ENCODE data around the gene OLFML1. TPM values are rescaled to one million over a fixed set of nuclear protein-coding genes. Genes with fewer than 3 reads are reported as not detected.

The OLFML1 gene
- total RNA-seq, 4 donors from 2014 or later: 1.2 to 5.3 (median 2.2) TPM

- no peaks in the 10 kb centered on the region for H3K27me3 ChIP-seq
- WGBS: 74% methylated on average over 3 of the region's 3 CpGs
- peaks cover 6% of the 10 kb centered on the region for H3K36me3 ChIP-seq
- no peak for DNase-seq (ENCODE audit: low spot score in 2 of 2)
- H3K4me1 ChIP-seq: peaks cover 6% of the 10 kb centered on the region
- H3K27ac ChIP-seq: no peak overlapping the region
- H3K4me3 ChIP-seq: no peak overlapping the region
- TF ChIP-seq CTCF (IDR thresholded peaks at IDR 0.05): no peak
- TF ChIP-seq POLR2AphosphoS5 (IDR thresholded peaks at IDR 0.05): no peak
- no peak for TF ChIP-seq EP300 (IDR thresholded peaks at IDR 0.05)
- no peak for TF ChIP-seq POLR2A (IDR thresholded peaks at IDR 0.05)
- H3K9me3 ChIP-seq: no peaks in the 10 kb centered on the region
Observed at GRCh38 chr11:7501251-7501650, 15.9 kb downstream of the OLFML1 start.

GRCh38 chr11:7501894-7502293, 16.6 kb downstream of the OLFML1 start:
- Histone ChIP-seq H3K9me3 (no peaks in the 10 kb centered on the region), H3K27ac (no peak overlapping the region), H3K36me3 (peaks cover 6% of the 10 kb centered on the region), H3K4me1 (peaks cover 6% of the 10 kb centered on the region), H3K4me3 (no peak overlapping the region), H3K27me3 (no peaks in the 10 kb centered on the region)
- TF ChIP-seq EP300 (IDR thresholded peaks at IDR 0.05) (no peak), POLR2AphosphoS5 (IDR thresholded peaks at IDR 0.05) (no peak), CTCF (IDR thresholded peaks at IDR 0.05) (no peak), POLR2A (IDR thresholded peaks at IDR 0.05) (no peak)
- WGBS: 89% methylated on average over 4 of the region's 4 CpGs
- DNase-seq (ENCODE audit: low spot score in 2 of 2): no peak

- H3K9me3 ChIP-seq: no peaks in the 10 kb centered on the region
- H3K27ac ChIP-seq: no peak overlapping the region
- WGBS: 92% methylated on average over 3 of the region's 3 CpGs
- H3K36me3 ChIP-seq: peaks cover 6% of the 10 kb centered on the region
- H3K27me3 ChIP-seq: no peaks in the 10 kb centered on the region
- no peak for DNase-seq (ENCODE audit: low spot score in 2 of 2)
- H3K4me3 ChIP-seq: no peak overlapping the region
- TF ChIP-seq POLR2AphosphoS5 (IDR thresholded peaks at IDR 0.05): no peak
- TF ChIP-seq CTCF (IDR thresholded peaks at IDR 0.05): no peak
- TF ChIP-seq POLR2A (IDR thresholded peaks at IDR 0.05): no peak
- no peak for TF ChIP-seq EP300 (IDR thresholded peaks at IDR 0.05)
- peaks cover 2% of the 10 kb centered on the region for H3K4me1 ChIP-seq
Observed at GRCh38 chr11:7506243-7506642, 20.9 kb downstream of the OLFML1 start.

- Histone ChIP-seq H3K36me3 (peaks cover 6% of the 10 kb centered on the region), H3K9me3 (no peaks in the 10 kb centered on the region), H3K4me1 (peaks cover 20% of the 10 kb centered on the region), H3K27me3 (no peaks in the 10 kb centered on the region), H3K4me3 (no peak overlapping the region), H3K27ac (no peak overlapping the region)
- no peak for TF ChIP-seq POLR2A (IDR thresholded peaks at IDR 0.05)
- no peak for TF ChIP-seq EP300 (IDR thresholded peaks at IDR 0.05)
- TF ChIP-seq POLR2AphosphoS5 (IDR thresholded peaks at IDR 0.05): no peak
- no peak for TF ChIP-seq CTCF (IDR thresholded peaks at IDR 0.05)
- 90% methylated on average over 3 of the region's 3 CpGs for WGBS
- no peak for DNase-seq (ENCODE audit: low spot score in 2 of 2)
Observed at GRCh38 chr11:7508087-7508486, 22.8 kb downstream of the OLFML1 start.

- Histone ChIP-seq H3K9me3 (no peaks in the 10 kb centered on the region), H3K27me3 (no peaks in the 10 kb centered on the region), H3K36me3 (peaks cover 6% of the 10 kb centered on the region), H3K27ac (no peak overlapping the region), H3K4me1 (peaks cover 30% of the 10 kb centered on the region), H3K4me3 (no peak overlapping the region)
- no peak for DNase-seq (ENCODE audit: low spot score in 2 of 2)
- TF ChIP-seq POLR2A (IDR thresholded peaks at IDR 0.05): no peak
- TF ChIP-seq POLR2AphosphoS5 (IDR thresholded peaks at IDR 0.05): no peak
- no peak for TF ChIP-seq CTCF (IDR thresholded peaks at IDR 0.05)
- TF ChIP-seq EP300 (IDR thresholded peaks at IDR 0.05): no peak
- WGBS: 80% methylated on average over 1 of the region's 2 CpGs
Observed at GRCh38 chr11:7509966-7510365, 24.7 kb downstream of the OLFML1 start.

Measured in suprapubic skin (tissue), 4 donors.